Activated CD8-positive, alpha-beta memory T cell treated with anti-CD3 and anti-CD28 coated beads for 24 hours (primary cell): ENCODE results near the gene SSUH2.
"Not testable (repeated sequence)": the region's sequence is repeated elsewhere in the genome, so short reads cannot be mapped to it uniquely, and the experiment has no call there.

Source experiments
- DNase-seq: peaks from one replicate; pipeline ENCODE4 v3.0.0-alpha.2; 2020

Gene SSUH2, protein sequence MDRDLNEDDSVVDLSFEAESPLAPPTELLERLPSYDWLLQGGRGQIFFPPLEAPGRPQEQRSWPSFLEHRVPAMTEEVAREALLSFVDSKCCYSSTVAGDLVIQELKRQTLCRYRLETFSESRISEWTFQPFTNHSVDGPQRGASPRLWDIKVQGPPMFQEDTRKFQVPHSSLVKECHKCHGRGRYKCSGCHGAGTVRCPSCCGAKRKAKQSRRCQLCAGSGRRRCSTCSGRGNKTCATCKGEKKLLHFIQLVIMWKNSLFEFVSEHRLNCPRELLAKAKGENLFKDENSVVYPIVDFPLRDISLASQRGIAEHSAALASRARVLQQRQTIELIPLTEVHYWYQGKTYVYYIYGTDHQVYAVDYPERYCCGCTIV

DNA sequence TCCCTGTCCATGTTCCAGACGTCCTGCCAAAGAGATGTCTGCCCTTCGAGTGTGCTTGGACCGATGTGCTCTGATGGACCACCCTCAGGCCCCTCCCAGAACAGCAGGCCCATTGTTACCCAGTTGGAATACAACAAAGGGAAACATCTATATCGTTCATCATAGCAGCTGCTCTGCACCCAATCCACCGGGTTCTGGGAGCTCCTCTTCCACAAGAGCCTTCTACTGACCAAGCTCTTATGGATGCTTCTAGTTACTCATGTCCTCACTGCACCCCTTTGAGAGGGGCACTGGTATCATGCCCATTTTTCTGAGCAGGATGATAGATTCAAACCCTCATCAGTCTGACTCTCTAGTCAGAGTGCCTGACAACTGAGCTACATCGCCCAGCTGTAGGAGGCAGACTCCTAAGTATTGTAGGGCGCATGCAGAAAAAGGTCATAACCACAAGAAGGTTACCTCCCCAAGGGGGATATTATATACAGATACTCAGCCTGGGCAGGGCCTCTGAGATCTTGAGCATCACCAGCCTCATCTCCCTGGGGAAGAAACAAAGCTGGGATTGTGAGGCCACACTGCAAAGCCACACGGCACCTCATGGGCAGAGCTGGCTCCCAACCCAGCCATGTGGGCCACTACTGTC lies at the start of gene SSUH2:
SSUH2 (minus strand) TSS at position 51 of the 643 bp plus-strand sequence; CDS start at position 11, 40 bp downstream.
- DNase-seq, result no peak

DNA sequence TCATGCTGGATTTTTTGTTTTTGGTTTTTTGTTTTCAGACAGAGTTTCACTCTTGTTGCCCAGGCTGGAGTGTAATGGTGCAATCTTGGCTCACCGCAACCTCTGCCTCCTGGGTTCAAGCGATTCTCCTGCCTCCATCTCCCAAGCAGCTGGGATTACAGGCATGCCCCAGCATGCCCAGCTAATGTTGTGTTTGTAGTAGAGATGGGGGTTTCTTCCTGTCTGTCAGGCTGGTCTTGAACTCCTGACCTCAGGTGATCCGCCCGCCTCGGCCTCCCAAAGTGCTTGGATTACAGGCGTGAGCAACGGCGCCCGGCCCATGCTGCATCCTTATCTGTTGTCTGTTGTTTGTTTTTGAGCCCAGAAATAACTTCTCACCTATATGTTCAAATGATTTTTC lies 46.7 kb upstream of the SSUH2 start:
- not testable (repeated sequence) for DNase-seq

DNA sequence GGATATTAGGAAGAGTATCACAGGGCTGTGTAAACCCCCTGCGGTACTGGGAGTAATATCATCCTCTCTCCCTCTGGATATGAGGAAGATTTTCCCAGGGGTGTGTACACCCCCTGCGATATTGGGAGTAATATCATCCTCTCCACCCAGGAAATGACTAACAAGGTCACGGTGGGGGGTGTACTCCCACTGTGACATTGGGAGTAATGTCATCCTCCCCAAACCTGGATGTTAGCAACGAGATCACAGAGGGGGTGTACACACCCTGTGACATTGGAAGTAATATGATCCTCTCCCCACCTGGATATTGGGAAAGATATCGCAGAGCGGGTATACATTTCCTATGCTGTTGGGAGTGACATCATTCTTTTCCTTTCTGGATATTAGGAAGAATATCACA lies 40.4 kb upstream of the SSUH2 start:
- not testable (repeated sequence) for DNase-seq

DNA sequence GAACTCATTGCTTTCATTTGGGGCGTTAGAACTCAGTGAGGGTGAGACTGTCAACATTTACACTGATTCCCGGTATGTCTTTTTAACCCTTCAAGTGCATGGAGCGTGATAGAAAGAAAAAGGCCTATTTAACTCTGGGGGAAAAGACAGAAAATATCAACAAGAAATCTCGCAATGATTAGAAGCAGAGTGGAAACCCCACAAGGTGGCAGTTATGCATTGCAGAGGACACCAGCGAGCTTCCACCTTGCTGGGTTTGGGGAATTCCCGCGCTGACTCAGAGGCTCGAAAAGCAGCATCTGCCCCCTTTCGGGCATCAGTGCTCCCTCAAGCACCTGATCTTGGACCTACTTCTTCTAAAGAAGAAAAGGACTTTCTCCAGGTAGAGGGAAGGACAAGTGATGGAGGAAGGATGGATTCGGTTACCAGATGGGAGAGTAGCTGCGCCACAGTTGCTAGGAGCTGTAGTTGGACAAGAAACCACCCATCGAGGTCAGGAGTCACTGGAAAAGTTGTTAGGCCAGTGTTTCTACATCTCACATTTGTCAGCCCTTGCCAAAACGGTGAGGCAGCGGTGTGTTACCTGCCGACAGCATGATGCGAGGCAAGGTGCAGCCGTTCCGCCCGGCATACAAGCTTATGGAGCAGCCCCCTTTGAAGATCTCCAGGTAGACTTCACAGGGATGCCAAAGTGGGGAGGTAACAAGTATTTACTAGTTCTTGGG lies 38.4 kb upstream of the SSUH2 start:
- not testable (repeated sequence) for DNase-seq

DNA sequence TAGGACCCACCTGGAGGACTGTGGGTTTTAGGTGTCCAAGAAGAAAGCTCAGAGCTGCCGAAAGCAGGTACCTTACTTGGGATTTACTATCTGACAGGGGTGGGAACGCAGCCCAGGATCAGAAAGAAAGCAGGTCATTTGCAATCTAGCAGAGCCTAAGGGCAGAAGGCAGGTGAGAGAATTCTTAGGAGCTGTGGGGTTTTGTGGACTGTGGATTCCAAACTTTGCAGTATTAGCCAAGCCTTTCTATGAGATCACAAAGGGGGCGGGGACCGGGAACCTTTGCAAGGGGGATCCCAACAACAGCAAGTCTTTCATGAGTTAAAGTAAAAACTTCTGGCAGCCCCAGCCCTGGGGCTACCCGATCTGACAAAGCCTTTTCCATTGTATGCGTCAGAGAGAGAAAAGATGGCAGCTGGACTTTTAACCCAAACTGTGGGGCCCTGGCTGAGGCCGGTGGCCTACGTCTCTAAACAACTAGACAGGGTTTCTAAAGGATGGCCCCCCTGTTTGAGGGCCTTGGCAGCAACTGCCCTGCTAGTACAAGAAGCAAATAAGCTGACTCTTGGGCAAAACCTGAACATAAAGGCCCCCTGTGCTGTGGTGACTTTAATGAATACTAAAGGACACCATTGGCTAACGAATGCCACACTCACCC lies 37.4 kb upstream of the SSUH2 start:
- DNase-seq, result not testable (repeated sequence)

DNA sequence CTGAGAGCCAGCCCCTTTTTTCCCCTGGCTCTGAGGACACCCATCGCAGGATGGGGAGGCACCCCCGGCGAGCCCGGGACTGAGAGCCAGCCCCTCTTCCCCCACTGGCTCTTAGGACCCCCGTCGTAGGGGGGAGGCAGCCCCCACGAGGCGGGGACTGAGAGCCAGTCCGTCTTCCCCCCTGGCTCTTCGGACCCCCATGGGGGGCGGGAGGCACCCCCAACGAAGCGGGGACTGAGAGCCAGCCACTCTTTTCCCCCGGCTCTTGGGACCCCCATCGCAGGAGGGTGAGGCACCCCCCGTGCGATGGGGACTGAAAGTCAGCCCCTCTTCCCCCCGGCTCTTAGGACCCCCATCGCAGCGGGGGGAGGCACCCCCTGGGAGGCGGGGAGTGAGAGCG lies 36.8 kb upstream of the SSUH2 start:
- no peak for DNase-seq

DNA sequence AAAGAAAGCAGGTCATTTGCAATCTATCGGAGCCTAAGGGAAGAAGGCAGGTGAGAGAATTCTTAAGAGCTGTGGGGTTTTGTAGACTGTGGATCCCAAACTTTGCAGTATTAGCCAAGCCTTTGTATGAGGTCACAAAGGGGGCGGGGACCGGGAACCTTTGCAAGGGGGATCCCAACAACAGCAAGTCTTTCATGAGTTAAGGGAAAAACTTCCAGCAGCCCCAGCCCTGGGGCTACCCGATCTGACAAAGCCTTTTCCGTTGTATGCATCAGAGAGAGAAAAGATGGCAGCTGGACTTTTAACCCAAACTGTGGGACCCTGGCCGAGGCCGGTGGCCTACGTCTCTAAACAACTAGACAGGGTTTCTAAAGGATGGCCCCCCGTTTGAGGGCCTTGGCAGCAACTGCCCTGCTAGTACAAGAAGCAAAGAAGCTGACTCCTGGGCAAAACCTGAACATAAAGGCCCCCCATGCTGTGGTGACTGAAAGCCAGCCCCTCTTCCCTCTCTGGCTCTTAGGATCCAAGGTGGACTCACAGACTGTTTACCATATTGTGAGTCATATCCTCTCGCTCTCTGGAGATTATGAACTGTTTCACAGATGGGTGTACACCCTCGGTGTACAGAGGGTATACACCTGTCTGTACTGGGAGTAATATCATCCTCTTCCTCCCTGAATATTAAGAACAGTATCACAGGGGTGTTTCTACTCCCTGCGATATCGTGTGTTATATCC lies 35.4 kb upstream of the SSUH2 start:
- not testable (repeated sequence) for DNase-seq

DNA sequence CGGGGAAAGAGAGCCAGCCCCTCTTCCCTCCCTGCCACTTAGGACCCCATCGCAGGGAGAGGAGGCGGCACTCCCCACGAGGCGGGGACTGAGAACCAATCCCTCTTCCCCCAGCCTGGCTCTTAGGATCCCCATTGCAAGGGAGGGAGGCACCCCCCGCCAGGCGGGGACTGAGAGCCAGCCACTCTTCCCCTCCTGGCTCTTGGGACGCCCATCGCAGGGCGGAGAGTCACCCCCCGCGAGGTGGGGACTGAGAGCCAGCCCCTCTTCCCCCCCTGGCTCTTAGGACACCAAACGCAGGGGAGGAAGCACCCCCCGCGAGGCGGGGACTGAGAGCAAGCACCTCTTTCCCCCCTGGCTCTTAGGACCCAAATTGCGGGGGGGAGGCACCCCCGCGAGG lies 34.2 kb upstream of the SSUH2 start:
- no peak for DNase-seq

DNA sequence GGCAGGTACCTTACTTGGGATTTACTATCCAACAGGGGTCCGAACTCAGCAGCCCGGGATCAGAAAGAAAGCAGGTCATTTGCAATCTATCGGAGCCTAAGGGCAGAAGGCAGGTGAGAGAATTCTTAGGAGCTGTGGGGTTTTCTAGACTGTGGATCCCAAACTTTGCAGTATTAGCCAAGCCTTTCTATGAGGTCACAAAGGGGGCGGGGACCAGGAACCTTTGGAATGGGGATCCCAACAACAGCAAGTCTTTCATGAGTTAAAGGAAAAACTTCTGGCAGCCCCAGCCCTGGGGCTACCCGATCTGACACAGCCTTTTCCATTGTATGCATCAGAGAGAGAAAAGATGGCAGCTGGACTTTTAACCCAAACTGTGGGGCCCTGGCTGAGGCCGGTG lies 32.7 kb upstream of the SSUH2 start:
- DNase-seq, result not testable (repeated sequence)

DNA sequence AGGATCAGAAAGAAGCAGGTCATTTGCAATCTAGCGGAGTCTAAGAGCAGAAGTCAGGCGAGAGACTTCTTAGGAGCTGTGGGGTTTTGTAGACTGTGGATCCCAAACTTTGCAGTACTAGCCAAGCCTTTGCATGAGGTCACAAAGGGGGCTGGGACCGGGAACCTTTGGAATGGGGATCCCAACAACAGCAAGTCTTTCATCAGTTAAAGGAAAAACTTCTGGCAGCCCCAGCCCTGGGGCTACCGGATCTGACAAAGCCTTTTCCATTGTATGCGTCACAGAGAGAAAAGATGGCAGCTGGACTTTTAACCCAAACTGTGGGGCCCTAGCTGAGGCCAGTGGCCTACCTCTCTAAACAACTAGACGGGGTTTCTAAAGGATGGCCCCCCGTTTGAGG lies 31.0 kb upstream of the SSUH2 start:
- DNase-seq, result not testable (repeated sequence)

DNA sequence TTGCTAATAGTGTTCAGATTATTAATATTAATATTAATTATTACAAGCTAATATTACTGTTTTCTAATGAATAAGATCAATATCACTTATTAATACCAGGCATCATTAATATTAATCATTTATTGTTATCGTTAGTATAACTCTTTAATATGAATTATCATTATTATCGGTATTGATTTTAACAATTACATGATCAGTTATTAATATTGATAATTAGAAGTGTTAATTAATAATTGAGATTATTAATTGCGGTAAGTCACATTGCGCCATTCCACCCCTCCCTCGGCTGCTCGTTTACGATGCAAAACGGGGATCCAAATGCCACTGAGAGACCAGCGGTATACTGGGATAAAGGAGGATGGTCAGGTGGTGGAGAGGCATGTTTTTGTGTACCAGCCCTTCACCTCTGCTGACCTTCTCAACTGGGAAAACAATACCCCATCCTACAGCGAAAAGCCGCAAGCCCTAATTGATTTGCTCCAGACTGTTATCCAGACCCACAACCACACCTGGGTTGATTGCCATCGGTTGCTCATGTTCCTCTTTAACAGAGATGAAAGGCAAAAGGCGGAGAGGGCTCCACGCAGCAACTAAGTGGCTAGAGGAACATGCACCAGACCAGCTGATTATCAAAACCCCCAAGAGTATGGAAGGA lies 28.6 kb upstream of the SSUH2 start:
- DNase-seq, result no peak

DNA sequence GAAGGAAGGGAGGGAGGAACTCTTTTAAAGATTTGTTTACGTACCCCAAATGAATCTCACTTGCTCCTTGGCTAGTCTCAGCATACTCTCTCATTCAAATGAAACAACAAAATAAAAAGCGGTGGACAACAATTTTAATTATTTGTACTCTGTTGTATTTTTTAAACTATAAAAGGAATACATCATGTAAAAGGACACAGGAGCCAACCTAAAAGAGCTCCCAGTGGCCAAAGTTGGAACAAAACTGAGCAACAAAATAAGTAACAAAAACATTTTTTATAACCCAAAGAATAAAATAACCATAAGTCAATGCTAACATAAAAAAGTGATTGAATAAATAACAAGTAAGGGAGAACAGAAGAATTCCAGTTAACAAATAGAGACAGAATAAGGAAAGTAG lies 24.4 kb upstream of the SSUH2 start:
- no peak for DNase-seq

DNA sequence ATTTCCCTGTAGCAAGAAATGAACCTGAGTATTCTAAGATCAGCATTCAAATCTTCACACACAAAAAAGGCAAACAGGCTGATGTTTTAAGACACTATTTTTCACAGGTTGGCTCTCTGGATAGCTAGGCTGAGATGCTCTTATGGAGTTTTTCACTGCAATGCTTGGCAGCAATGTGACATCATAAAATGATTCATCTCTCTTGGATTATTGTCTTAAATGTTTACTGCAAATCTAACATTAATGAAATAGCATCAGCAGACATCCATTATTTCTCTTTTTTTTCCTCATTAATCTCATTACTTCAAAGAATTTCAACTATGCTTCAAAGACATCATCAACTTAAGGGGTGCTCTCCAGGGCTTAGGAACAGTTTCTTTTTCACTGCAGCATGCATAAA lies 23.6 kb upstream of the SSUH2 start:
- no peak for DNase-seq

DNA sequence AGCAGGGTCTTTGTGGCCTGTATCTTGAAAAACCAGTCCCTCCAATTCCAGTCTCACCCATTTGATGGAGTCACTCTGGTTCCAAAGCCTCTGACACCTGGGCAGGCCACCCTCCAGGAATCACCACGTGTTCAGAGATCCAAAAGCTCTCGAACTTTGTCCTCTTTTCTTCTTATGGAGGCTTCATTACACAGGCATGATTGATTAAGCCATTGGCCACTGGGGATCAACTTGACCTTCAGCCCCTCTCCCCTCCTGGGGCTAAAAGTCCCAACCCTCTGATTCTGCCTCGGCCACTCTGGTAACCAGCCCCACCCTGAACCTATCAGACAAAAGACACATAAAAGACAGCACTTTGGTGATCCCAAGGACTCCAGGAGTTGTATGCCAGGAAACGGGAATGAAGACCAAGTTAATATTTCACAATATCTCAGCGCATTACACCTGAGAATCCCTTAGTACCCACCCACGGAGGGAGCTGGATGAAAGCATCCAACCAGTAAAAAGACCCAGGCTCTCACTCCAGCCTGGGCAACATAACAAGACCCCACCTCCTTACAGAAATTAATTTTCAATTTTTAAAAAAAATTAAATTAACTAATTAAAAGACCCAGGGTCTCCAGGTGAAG lies 23.0 kb upstream of the SSUH2 start:
- no peak for DNase-seq

DNA sequence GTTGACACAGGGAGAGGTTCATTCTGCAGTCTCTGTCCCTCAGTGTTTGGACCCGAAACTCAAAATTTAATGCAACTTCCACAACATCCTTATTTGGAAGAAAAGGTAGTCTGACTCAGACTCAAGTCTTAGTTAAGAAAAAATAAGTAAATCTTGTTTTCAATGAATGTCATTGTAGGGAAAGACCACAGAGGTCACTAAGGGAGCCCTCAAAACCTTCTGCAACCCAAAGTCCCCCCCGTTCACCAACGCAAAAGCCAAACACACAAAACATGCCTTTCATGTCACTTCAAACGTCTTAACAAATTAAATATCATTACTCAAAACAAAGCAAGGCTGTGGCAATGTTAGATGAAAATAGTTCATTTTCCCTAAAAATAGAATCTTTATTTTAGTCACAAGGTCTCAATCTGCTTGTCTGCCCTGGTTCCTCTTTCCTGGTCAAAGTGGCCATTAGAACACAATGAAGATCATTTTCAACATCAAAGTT lies 20.9 kb upstream of the SSUH2 start:
- no peak for DNase-seq

DNA sequence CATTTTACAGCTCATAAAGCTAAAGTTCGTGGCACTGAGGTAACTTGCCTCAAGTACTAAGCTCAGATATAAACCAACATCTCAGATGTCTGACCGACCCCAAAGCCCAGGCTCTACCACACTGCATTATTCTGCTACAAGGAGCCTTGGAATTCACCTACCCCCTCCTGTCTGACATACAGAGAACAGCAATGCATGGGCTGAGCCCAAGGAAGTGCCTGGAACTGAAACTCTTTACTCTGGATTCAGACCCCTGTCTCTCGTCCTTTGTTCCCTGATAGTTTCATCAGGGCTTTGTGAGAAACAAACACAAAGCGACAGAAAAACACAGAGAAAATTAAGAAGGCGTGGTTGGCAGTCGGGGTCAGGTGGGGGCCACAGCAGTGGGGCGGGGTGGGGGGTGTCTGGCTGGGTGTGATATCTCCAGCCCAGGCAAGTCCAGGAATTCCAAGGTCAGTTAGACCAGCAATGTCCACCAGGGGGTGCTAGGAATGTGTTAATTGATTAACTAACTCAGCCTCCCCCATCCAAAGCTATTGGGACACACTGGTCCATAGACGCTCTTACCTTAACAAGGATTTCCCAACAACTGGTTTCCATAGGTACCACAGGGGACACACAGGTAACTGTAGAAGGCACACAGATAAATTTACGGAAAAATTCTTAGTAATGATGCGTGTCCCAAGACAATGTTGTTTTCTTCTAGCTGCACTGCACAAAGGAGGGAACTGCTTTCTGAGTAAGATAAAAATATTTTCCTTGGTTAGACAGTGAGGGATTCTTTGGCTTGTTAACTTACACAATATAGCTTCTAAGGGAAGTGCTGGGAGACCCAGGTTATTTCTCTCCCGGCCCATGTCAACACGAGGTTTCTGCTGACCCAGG lies 18.8 kb upstream of the SSUH2 start:
- peak; percentile 62 for DNase-seq

DNA sequence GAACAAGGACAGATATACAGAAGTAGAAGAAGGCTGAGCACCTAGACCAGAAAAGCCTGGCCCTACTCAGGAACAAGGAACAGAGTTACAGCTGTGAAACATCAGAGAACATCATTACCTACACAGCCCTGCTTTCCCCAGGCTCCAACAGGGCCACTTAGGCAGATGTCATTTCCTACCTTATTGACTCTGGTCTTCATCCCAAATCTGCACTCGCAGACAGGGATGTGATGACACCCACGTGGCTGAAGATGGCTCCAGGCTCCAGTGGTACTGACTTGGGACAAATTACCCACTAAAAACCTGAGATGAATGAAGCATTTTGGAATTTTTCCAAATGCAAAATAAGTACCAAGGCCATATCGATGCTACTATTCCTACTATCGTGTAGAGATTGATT lies 18.0 kb upstream of the SSUH2 start:
- no peak for DNase-seq

DNA sequence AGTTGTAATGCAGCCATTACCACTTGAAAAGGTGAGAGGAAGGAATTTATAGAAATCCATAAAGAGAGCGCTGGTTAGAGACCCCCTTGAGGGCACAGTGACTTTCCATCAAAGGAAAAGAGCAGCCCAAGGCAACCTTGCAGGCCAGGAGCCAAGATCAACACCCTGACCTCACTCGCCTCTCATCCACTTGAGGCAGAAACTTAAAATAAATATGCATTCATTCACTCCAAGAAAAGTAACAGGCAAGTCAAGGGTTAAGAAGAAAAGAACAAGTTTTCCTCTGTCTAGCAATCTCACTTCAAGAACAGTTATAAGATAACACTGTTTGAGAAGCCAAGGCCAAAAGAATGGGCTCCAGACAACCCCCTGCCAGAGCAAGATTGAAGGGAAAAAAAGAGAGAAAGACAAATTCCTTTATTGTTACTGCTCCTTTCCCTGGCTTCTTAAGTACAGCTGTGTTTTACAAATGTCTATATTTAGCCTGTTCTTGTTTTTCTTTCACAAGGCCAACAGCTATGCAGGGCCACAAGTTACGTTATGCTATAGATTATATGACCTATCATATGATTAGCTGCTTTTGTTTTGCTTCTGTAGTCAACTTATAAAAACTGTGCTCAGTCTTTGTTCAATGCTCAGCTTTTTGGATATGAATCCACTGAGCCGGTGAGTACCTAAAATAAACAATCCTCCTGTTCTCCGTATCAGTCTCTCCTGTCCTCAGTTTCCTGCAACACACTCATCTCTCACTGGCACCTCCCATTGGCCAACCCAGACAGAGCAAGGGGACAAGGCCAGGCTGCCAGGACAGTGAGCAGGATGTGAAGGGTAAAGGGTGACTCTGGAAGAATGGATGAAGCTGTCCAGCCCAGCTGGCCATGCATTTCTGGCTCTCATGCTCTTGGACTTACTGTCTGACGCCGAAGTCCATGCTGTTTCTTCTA lies 15.8 kb upstream of the SSUH2 start:
- DNase-seq, result no peak

DNA sequence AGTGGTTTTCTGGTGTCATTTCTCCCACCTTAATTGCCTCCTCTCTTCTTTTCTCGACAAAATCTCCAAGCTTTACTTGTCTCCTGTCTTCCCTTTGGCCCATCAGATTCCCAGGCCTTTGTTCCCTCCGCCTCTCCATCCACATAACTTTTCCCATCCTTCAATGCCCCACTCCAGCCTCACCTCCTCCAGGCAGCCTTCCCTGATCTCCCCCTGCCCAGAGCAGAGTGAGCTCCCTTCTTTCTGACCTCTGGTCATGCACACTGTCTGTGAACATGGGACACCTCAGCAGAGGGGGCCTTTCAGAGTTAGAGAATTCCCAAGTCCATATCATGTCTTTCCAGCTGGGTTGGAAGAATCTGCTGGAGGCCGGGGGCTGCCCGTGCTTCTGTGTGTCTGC lies 14.6 kb upstream of the SSUH2 start:
- no peak for DNase-seq
